PFSK-1 (cell line): ENCODE data around the gene GSC2.

Source experiments
- FOXP2 ChIP-seq: optimal IDR thresholded peaks from 2 replicates; pipeline ENCODE3; 2011; ENCODE audit warnings: borderline replicate concordance, control low read depth, inconsistent platforms; ENCODE audit not compliant: insufficient read depth; ENCODE audit errors: extremely low read length, extremely low read depth
- POLR2AphosphoS5 ChIP-seq: IDR thresholded peaks from 2 replicates; pipeline ENCODE4 v1.6.1; 2012; ENCODE audit warnings: low read depth, mild to moderate bottlenecking, control low read depth, low read length, moderate library complexity
- SIN3A ChIP-seq: IDR thresholded peaks from 2 replicates; pipeline ENCODE4 v1.6.1; 2012; ENCODE audit warnings: mild to moderate bottlenecking, low read length, moderate library complexity, borderline replicate concordance; ENCODE audit not compliant: insufficient read depth
- TAF1 ChIP-seq: IDR thresholded peaks from 2 replicates; pipeline ENCODE4 v1.6.1; 2012; ENCODE audit warnings: low read length, control low read depth, borderline replicate concordance; ENCODE audit not compliant: insufficient read depth
- TF ChIP-seq, protein P1 (sequence below), 2 experiments: IDR thresholded peaks; 2 replicates each; pipeline versions ENCODE4 v1.6.1 to v1.8.0; 2011 to 2012; ENCODE audit warnings: low read depth in 2 of 2, low read length in 2 of 2, control low read depth in 1 of 2, inconsistent platforms in 1 of 2, mild to moderate bottlenecking in 1 of 2, moderate library complexity in 1 of 2; ENCODE audit not compliant: insufficient read depth in 1 of 2

GSC2 gene

DNA sequence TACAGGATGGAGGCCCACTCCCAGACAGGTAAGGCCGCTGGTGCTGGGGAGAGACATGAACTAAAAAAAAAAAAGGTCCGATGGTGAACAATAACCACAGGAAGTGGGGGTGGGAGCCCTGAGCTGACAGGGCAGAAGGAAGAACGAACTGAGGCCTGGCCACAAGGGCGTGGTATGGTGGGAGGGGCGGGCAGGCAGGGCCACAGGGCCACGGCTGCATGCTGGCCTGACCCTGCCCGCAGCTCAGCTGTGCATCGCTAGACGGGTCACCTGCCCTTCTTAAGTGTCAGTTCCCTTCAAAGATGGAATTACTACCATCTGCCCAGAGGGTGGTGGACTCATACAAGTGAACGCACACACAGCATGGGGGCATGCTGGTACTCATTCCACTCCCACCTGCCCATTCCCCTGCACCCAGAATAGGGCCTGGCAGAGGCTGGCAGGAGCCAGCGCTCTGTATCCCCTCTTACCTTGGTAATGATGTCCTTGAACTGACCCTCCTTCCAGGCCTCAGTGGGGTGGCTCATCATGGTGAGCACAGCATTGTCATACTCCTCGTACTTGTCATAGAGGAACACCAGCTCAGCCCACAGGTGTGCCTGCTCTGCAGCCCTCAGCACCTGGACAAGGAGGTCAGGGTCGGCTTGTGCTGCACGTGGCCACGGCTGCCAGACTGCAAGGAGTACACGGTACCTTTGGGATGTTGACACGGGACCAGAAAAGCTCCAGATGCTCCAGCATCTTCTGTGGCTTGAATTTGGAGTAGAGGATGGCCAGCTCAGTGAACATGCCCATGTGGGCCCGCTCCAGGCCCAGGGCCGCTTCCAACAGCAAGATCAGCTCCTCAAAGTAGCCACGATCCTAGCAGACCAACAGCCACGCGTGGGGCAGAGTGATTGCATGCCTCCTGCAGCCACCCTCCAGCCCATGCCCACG is 46.0 kb upstream of the GSC2 start:
- no peak for TF ChIP-seq POLR2AphosphoS5
- no peak for TF ChIP-seq SIN3A
- TF ChIP-seq, protein P1, sequence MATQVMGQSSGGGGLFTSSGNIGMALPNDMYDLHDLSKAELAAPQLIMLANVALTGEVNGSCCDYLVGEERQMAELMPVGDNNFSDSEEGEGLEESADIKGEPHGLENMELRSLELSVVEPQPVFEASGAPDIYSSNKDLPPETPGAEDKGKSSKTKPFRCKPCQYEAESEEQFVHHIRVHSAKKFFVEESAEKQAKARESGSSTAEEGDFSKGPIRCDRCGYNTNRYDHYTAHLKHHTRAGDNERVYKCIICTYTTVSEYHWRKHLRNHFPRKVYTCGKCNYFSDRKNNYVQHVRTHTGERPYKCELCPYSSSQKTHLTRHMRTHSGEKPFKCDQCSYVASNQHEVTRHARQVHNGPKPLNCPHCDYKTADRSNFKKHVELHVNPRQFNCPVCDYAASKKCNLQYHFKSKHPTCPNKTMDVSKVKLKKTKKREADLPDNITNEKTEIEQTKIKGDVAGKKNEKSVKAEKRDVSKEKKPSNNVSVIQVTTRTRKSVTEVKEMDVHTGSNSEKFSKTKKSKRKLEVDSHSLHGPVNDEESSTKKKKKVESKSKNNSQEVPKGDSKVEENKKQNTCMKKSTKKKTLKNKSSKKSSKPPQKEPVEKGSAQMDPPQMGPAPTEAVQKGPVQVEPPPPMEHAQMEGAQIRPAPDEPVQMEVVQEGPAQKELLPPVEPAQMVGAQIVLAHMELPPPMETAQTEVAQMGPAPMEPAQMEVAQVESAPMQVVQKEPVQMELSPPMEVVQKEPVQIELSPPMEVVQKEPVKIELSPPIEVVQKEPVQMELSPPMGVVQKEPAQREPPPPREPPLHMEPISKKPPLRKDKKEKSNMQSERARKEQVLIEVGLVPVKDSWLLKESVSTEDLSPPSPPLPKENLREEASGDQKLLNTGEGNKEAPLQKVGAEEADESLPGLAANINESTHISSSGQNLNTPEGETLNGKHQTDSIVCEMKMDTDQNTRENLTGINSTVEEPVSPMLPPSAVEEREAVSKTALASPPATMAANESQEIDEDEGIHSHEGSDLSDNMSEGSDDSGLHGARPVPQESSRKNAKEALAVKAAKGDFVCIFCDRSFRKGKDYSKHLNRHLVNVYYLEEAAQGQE (IDR thresholded peaks at IDR 0.05; ENCODE audit: insufficient read depth in 1 of 2, low read depth in 2 of 2, low read length in 2 of 2): no peak

DNA sequence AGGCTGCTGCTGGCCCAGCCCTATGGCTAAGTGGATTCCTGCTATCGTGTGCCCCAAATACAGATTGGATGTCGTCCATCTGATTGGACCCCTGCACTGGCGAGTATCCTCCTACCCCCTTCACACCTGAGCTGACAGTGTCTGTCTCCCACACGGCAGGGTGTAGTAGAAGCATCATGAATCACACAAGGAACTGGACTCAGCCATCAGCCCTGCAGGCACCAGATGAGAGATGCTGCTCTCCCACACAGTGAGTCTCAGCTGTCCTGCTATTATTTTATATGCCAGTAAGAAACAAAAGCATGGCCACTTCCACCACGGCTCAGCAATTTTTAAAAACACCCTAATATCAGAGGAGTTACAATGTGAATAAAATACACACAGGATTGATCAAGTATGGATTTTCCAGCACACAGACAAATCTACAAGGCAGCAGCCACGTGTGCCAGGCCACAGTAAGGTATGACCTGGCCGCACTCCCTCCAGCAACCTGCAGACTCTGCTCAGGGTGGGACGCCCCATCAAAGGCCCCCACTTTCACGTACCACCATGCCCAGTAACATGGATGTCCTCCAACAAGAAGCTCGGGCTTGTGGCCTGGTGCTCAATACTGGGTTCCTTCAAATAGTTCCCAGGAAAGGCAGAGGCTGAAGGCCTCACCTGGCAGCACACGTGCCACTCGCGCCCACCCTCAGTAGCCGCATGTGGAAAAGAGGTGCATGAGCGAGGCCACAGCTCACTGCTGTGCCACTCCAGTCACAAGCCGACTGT is 44.9 kb upstream of the GSC2 start:
- TF ChIP-seq SIN3A: no peak
- TF ChIP-seq POLR2AphosphoS5: no peak
- TF ChIP-seq, protein P1 (IDR thresholded peaks at IDR 0.05; ENCODE audit: insufficient read depth in 1 of 2, low read depth in 2 of 2, low read length in 2 of 2): no peak
- no peak for TF ChIP-seq FOXP2
- no peak for TF ChIP-seq TAF1

DNA sequence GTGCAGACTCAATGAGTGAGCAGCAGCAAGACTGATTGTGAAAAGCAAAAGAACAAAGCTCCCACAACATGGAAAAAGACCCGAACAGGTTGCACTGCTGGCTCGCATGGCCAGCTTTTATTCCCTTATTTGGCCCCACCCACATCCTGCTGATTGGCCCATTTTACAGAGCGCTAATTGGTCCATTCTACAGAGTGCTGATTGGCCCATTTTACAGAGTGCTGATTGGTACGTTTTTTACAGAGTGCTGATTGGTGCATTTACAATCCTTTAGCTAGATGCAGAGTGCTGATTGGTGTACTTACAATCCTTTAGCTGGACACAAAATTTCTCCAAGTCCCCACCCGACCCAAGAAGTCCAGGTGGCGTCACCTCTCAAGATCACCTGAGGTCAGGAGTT is 43.8 kb upstream of the GSC2 start:
- TF ChIP-seq FOXP2 (no peak), SIN3A (no peak), POLR2AphosphoS5 (no peak), TAF1 (no peak)
- TF ChIP-seq, protein P1 (IDR thresholded peaks at IDR 0.05; ENCODE audit: insufficient read depth in 1 of 2, low read depth in 2 of 2, low read length in 2 of 2): no peak

DNA sequence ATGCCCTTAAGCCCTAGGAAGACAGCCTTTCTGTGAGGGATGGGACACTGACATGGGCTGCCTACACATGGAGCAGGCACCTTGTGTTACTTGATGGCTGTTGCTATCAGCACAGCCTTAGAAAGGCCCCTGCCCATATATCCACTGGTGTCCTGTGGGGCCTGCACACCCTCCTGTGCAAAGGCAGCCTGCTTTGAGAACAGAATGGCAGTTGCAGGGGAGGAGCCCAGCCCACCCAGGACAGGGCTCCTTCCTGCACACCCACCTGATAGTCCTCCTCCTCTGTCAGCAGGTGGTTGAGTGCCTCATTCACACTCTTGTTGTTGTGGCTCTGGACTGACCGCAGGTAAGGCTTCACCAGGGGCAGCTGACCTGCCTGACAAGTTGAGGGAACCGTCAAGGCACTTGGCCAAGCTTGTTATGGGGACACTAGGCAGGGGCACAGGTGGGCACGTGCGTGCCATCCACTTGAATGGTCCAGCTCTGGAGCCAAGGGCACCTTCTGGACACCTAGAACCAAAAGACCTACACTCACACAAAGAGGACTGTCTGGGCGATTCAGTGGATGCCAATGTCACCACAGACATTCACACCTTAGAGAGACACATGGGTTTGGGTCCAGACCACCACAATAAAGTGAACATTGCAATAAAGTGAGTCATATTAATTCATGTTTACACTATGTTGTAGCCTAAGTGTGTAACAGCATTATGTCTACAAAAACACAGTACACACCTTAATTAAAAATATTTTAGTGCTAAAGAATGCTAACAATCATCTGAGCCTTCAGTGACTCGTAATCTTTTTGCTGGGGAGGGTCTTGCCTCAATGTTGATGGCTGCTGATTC is 37.8 kb upstream of the GSC2 start:
- TF ChIP-seq, protein P1 (IDR thresholded peaks at IDR 0.05; ENCODE audit: insufficient read depth in 1 of 2, low read depth in 2 of 2, low read length in 2 of 2): no peak
- TF ChIP-seq FOXP2 (no peak), TAF1 (no peak), POLR2AphosphoS5 (no peak), SIN3A (no peak)
